HCEC 1CT (cell line): ENCODE data around the gene HSF5.
A peak's percentile ranks its signal among the peaks of the same experiment; 100 is the strongest.

Source experiments
- DNase-seq: peaks from one replicate; pipeline ENCODE4 v3.0.0-alpha.2; 2017

The HSF5 gene, protein sequence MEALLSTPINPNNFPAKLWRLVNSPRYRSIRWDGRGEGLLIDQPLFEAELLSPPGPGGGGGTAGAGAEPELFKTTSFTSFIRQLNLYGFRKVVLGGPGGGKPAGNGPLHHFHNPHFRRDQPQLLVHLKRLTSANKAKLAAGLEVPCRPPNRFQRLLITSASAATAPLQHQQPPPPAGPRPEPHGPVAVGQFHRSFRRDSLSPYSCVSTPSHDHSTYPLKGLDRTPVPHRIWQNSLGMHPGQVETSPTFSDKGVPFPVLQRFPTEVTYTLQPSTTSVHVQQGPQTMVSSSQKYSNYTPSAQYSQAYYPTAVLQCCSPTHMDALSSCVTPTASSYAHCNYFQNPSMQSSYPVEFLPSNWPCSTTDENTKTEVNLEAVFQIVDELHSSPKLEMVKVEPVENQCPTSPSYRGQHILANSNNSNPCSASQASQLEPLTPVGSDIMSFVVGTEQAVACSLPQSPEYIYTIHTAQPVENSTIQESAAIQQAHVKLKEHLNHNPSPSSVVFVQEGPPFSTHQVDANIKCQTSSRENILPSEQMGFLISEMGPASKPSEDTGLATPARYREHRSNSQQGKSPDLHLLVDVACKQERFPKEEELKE

GRCh38 chr17:58487589-58488427 is at the start of gene HSF5:
HSF5 (minus strand) TSS chr17:58488408; CDS start chr17:58488274, 134 bp downstream.
- no peak for DNase-seq

- no peak for DNase-seq
Observed at GRCh38 chr17:58537266-58537665, 49.1 kb upstream of the HSF5 start.

DNA sequence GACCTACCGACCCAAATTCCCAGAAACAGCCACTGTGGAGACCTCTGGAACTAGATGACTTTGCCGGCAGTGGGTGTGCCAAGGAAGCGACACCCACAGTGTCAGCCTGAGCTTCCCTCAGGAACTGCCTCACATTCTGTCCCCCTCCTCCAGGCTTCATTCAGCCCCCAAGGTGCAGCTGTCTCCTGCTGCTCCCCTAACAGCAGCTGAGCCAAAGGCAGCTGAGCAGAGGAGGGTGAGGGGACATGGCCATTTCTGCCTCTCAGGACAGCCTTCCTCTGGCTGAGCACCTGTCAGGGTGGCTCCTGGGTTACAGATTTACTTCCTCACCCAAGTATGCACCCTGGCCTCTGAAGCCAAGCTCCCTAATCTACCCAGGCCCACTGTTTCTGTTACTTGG is 48.3 kb upstream of the HSF5 start:
- DNase-seq: no peak

GRCh38 chr17:58535431-58535830 is 47.2 kb upstream of the HSF5 start:
- DNase-seq: peak; percentile 62

- DNase-seq: peak; percentile 80
Observed at GRCh38 chr17:58534901-58535421, 46.8 kb upstream of the HSF5 start.

DNA sequence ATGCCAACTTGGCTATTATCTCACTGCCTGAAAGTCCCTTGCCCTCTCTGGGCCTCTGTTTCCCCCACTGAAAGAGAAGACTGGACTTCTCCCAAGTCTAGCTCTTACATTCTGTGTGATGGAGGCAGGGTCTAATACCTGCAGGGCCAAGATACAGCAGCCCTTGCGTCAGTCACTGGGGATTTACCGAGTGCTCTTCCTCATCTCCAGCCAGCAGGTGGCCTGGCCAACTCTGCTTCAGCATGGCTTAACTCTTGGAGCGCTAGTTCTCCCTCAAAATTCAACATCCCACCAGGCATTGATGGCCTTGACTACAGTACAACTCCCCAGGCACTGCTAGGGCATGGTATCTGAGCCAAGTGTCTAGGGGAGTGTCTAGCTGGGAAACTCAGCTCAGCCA is 46.1 kb upstream of the HSF5 start:
- DNase-seq: no peak

DNA sequence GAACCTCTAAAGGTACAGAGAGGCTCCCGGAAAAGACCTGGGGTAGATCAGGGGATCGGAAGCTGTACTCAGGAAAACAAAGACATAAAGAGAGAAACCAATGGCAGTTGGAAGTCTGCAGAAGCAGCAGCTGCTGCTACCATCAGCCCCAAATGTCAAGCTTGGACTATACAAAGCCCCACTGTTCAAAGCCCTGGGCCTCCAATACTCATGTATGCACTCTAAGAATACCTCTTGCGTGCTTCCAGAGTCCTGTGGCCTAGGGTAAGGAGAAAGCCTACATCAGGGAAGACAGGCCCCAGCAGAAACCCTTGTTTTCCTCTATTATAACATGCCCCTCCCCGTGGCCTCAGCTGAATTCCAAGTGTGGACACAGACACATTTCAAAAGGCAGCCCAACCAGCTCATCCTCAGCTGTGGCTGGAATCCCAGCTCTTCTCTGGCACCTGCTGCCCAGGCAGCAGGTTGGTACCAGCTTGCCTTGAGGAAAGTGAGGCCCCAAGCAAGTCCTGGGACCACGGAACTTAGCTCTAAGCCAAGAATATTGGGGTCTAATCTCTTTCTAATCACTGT is 45.5 kb upstream of the HSF5 start:
- no peak for DNase-seq

GRCh38 chr17:58532555-58532951 is 44.3 kb upstream of the HSF5 start:
- no peak for DNase-seq

GRCh38 chr17:58531661-58532554 is 43.7 kb upstream of the HSF5 start:
- DNase-seq: no peak

GRCh38 chr17:58531122-58531521 is 42.9 kb upstream of the HSF5 start:
- DNase-seq: no peak

- DNase-seq: no peak
Observed at GRCh38 chr17:58530655-58531054, 42.4 kb upstream of the HSF5 start.

DNA sequence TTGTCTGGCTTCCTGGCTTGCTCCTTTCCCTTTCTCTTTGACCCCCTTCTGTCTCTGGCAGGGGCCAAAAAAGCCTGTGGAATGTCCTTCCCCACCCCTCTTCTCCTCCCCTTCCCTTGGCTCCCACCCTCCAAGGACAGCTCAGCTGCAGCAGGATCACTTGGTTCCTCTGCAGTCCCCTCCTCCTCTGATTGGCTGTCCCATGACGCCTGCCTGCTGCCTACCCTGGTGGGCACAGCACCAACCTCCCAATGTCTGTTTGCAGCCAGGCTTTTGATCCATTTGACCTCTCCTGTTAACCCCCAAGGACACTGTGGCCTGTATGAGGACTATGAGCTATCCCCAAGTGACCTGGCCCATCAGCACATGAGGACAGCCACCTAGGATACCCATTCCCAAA is 41.1 kb upstream of the HSF5 start:
- DNase-seq: no peak

DNA sequence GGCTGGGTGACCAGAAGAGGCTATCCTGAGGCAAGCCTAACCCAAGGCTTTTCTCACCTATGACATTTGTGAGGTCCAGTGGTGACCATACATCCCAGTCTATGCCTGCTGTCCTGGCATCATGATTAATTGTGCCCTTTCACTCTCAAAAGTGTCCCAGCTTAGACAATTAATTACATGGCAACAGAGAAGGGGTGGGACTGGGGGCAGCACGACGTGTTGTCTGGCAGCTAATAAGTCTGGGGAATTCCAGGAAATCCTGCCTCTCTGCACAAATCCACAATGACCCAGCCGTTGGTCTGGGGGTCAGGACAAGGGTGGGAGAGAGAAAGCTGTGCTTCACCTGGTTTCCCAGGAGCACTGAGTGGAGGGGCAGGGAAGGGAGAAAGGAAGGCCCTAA is 40.2 kb upstream of the HSF5 start:
- DNase-seq: no peak

GRCh38 chr17:58527949-58528348 is 39.7 kb upstream of the HSF5 start:
- DNase-seq: no peak

DNA sequence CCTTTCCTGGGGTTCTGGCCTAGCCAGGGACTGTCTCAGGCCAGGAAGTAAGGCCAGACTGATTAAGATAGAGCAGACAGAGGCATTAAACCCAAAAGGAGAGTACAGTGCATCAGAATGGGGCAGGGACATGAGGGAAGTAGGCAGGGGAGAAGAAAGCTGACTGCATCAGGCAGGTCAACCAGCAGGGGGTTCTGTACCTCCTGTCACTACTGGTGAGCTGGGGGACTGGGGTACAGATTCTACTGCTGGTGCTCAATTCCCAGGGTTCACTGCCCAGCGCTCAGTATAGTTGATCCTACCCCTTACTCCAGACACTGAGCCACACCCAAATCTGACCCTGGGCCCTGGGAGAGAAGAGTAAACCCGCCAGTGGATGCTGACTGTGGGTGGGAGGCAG is 39.1 kb upstream of the HSF5 start:
- peak; percentile 6 for DNase-seq

- DNase-seq: peak; percentile 81
Observed at GRCh38 chr17:58525239-58525638, 37.0 kb upstream of the HSF5 start.

DNA sequence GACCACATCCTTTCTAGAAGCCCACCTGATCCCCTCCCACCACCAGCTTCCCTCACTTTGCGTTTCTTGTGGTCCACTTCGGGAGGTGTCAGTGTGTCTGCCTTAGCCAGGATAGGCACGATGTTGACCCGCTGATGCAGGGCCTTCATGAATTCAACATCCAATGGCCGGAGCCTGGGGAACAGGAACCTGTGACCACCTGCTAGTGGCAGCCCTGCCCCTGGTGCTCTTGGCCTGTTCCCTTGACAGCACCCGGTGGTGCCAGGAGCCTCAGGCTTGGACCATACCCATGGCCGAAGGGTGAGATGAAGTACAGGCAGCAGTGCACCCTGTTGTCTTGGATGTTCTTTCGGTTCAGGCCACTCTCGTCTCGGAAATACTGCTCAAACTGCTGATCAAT is 33.5 kb upstream of the HSF5 start:
- no peak for DNase-seq

GRCh38 chr17:58520843-58521430 is 32.7 kb upstream of the HSF5 start:
- DNase-seq: no peak

DNA sequence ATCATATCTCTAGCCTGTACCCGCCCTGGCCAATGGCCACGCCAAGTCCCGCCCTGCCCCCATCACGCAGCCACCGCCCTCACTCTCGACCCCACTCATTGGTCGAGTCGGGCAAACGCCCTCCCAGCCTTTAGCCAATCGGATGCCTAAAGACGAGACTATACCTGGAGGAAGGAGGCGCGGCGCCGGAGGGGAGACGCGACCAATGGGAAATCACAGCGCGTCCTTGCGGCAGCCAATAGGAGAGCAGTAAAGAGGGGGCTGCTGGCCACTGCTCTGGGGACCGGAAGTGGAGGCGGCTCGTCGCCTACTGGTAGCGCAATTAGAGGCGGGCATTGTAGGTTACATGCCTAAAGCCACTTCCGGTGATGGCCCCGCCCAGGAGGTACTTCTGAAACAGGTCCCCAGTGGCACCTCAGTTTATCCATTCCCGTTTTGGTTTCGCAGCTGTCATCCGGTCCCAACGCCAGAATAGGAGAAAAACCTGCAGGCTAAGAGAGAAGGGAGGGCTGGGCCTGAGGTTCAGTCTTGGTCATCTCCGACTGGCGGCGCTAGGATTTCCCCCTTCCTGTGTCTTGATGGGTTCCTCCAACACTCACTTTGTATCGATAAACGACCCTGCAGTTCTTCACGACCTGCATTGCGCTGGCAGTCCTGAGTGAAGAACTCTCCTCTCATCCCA is 29.9 kb upstream of the HSF5 start:
- DNase-seq: peak; percentile 100

- DNase-seq: no peak
Observed at GRCh38 chr17:58517378-58517927, 29.2 kb upstream of the HSF5 start.
